ENCODE results near the gene ELOVL3.
"Not testable (repeated sequence)": the region's sequence is repeated elsewhere in the genome, so short reads cannot be mapped to it uniquely, and the experiment has no call there.

The ELOVL3 gene

GRCh38 chr10:102225646-102226541 lies at the start of gene ELOVL3:
Gene ELOVL3 (plus strand): TSS chr10:102226299. CDS start chr10:102226549, 250 bp downstream.
- peak; percentile 93 for DNase-seq (ENCODE audit: low spot score)

DNA sequence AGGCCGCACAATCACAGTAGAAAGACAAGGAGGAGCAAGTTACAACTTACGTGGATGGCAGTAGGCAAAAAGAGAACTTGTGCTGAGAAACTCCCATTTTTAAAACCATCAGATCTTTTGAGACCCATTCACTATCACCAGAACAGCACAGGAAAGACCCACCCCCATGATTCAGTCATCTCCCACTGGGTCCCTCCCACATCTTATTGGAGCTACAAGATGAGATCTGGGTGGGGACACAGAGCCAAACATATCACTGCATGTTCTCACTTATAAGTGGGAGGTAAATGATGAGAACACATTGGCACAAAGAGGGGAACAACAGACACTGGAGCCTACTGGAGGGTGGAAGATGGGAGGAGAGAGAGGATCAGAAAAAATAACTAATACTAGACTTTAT lies 41.5 kb upstream of the ELOVL3 start:
- no peak for DNase-seq (ENCODE audit: low spot score)

- no peak for DNase-seq (ENCODE audit: low spot score)
These were observed 40.8 kb upstream of the ELOVL3 start for GRCh38 chr10:102185272-102185671.

- no peak for DNase-seq (ENCODE audit: low spot score)
These were observed 40.1 kb upstream of the ELOVL3 start for GRCh38 chr10:102185811-102186527.

GRCh38 chr10:102188298-102188940 lies 37.7 kb upstream of the ELOVL3 start:
- DNase-seq (ENCODE audit: low spot score), result no peak

DNA sequence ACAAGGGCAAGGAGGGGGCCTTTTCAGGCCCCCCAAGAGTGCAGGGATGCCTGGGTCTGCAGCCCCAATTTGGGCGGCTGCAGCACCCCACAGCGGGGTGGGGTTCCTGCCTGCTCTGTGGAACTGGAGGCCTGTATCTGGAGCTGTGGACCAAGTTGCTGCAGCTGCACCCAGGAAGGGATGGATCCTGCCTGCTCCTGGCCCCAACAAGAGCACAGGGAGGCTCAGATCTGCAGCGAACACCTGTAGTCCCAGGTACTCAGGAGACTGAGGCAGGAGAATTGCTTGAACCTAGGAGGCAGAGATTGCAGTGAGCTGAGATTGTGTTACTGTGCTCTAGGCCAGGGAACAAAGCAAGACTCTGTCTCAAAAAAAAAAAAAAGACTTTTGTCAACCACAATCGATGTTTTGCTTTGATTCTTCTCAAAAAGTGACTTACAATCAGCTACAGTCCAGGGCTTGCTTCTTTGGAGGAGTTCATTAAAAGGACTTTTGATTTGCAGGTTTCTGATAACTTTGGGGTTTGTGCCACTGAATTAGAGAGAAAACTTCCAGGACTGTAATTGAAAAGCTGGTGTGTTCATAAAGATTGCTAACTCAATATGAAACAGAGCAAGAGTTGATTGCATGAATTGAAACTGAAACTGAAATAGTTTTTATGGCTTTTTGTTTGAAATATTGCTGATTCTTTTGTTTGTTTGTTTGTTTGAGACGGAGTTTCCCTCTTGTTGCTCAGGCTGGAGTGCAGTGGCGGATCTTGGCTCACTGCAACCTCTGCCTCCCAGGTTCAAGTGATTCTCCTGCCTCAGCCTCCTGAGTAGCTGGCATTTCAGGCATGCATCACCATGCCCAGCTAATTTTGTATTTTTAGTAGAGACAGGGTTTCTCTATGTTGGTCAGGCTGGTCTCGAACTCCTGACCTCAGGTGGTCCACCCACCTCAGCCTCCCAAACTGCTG lies 36.9 kb upstream of the ELOVL3 start:
- not testable (repeated sequence) for DNase-seq (ENCODE audit: low spot score)

DNA sequence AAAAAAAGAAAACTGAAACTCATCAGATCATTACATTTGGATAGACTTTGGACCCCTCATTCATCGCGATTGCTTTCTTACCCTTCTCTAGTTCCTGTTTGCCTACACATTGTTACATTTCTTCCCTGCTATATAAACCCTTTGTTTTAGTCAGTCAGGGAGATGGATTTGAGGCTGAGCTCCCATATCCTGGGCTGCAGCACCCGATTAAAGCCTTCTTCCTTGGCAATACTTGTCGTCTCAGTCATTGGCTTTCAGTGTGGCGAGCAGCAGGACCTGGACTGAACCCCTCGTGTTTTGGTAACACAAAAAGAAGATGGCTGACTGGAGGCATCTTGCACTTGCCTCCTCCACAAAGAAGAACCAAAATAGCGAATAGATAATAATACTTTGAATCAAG lies 34.1 kb upstream of the ELOVL3 start:
- no peak for DNase-seq (ENCODE audit: low spot score)

DNA sequence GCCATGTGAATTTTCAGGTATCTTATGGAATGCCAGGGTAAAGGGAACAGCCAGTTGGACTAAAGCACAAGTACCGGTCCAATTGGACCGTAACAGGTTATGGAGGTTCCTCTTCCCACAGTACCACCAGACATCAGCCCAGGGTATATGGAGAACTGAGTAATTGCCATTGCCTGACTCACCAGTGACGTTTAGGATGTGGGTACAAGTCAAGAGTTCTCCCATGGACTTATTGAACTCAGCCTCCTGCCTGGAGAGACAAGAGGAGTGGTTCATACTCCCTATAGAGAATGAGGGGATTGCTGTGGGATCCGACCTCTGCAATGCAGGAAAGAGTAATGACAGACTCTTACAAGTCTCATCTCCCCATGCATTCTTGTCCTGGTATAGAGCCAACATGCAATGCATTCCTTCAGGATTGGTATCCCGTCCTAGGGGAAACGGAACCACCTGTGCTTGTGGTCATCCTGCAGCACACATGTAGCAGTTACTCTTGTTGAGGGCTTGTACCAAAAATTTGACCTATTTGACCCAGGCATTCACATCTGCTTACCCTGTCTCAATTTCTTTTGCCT lies 30.7 kb upstream of the ELOVL3 start:
- no peak for DNase-seq (ENCODE audit: low spot score)

DNA sequence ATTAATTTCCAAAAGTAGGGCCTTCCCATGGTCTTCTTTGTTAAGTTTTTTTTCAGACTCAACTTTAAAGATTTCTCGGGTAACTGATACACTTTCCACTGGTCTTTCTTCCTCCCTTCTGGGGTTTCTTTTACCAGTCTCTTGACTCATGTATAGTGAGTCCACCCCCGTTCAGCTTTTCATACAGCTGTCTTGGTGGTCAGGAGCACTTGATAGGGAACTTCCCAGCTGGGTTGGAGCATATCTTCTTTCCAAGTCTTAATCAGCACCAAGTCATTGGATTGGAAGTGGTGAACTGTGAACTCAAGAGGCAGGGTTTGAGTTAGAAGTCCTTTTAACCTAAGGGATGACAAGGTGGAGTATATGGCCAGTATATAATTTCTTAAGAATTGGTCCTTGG lies 29.2 kb upstream of the ELOVL3 start:
- no peak for DNase-seq (ENCODE audit: low spot score)

GRCh38 chr10:102198027-102198426 lies 28.1 kb upstream of the ELOVL3 start:
- no peak for DNase-seq (ENCODE audit: low spot score)

DNA sequence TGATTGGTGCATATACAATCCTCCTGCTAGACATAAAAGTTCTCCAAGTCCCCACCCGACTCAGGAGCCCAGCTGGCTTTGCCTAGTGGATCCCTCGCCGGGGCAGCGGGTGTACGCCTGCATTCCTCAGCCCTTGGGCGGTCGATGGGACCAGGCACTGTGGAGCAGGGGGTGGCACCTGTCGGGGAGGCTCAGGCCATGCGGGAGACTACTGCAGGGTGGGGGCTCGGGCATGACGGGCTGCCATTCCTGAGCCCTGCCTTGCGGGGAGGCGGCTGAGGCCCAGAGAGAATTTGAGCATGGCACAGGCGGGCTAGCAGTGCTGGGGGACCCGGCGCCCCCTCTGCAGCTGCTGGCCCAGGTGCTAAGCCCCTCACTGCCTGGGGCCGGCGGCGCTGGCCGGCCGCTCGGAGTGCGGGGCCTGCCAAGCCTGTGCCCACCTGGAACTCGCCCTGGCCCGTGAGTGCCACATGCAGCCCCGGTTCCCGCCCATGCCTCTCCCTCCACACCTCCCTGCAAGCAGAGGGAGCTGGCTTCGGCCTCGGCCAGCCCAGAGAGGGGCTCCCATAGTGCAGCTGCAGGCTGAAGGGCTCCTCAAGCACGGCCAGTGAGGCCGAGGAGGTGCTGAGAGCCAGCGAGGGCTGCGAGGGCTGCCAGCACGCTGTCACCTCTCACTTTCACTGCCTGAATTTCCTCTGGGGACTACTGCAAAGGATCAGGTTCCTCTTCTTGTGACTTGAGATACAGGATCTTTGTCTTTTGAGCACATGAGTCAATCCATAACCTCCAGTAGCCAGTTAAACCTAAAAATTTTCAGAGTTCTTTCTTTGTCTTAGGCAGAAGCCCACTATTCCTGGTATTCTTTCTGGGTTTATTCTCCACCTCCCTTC lies 25.1 kb upstream of the ELOVL3 start:
- no peak for DNase-seq (ENCODE audit: low spot score)

DNA sequence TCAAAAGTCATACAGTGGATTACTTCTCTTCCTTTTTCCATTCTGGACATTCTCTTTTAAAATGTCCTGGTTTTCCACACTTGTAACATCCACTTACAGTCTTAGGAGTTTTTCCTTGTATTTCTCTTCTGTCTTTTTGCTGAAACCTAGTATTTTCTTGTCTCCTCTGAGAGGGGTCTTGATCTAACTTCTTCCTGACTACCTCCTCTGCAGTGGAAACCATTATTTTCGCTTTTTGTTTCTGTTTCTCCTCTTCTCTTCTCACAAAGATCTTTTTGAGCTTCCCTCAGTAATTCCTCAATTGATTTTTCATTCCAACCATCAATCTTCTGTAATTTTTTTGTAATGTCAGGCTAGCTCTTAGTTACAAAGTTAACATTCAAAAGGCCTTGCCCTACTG lies 23.7 kb upstream of the ELOVL3 start:
- no peak for DNase-seq (ENCODE audit: low spot score)

GRCh38 chr10:102208311-102209035 lies 17.6 kb upstream of the ELOVL3 start:
- peak; percentile 8 for DNase-seq (ENCODE audit: low spot score)

- DNase-seq (ENCODE audit: low spot score), result no peak
These were observed 14.3 kb upstream of the ELOVL3 start for GRCh38 chr10:102211615-102212299.

DNA sequence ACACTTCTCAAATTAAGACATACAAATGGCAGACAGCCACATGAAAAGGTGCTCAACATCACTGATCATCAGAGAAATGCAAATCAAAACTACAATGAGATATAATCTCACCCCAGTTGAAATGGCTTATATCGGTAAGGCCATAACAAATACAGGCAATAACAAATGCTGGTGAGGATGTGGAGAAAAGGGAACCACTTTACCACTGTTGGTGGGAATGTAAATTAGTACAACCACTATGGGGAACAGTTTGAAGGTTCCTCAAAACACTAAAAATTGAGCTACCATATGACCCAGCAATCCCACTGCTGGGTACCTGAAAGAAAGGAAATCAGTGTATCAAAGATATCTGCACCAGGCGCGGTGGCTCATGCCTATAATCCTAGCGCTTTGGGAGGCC lies 12.5 kb upstream of the ELOVL3 start:
- not testable (repeated sequence) for DNase-seq (ENCODE audit: low spot score)

GRCh38 chr10:102219370-102219769 lies 6.7 kb upstream of the ELOVL3 start:
- no peak for DNase-seq (ENCODE audit: low spot score)

DNA sequence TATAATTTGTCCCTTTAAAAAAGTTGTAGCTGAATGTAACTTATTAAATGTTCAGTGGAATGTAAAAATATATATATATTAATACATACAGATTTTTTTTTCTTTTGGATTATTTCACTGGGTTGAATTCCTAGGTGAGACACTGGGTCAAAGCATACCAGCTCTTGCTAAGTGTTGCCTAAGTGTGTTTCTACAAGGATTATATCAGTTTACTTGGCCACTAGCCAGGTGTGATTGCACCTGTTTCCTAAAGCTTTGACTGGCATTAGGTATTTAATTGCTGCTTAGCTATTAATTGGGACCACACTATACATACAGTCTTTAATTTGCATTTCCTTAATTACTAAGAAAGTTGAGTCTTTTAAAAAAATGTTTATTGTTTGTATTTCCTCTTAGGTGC lies 5.5 kb upstream of the ELOVL3 start:
- DNase-seq (ENCODE audit: low spot score), result no peak

DNA sequence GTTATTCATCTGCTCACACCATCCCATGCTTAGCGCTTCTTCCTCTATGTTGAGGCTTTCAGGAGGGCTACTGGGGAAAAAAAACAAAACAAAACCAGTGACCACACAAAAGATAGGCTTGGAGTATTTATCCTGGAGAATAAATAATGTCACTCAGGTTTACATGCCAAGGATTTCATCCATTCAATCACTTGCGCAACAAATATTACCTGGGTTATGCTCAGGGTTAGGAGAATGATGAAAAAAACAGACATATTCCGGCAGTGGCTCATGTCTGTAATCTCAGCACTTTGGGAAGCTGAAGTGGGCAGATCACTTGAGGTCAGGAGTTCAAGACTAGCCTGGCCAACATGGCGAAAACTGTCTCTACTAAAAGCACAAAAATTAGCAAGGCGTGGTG lies 3.3 kb upstream of the ELOVL3 start:
- DNase-seq (ENCODE audit: low spot score), result no peak

GRCh38 chr10:102226542-102226870 lies 407 bp downstream of the ELOVL3 start:
- DNase-seq (ENCODE audit: low spot score), result no peak
